ENCODE results near the gene PTGES2. TPM values are rescaled to one million over a fixed set of nuclear protein-coding genes. Genes with fewer than 3 reads are reported as not detected.

PTGES2 gene
- polyA plus RNA-seq, 1 donor from 2014 or later = 55.9 TPM

- Histone ChIP-seq H4K20me1 (ENCODE audit: insufficient read depth) (no peaks in the 10 kb centered on the region), H3K9me3 (ENCODE audit: low read length) (no peaks in the 10 kb centered on the region), H2AFZ (ENCODE audit: low read depth, low read length) (no peak overlapping the region), H3K27me3 (ENCODE audit: insufficient read depth, low read depth, low read length) (no peaks in the 10 kb centered on the region), H3K4me3 (ENCODE audit: low read length) (no peak overlapping the region), H3K9me2 (ENCODE audit: insufficient read depth, low read length) (no peaks in the 10 kb centered on the region), H3K79me2 (replicated peaks; ENCODE audit: insufficient read depth, low read length) (no peaks in the 10 kb centered on the region), H3K9ac (ENCODE audit: low read length) (no peak overlapping the region), H3K27ac (ENCODE audit: low read length) (no peak overlapping the region), H3K36me3 (ENCODE audit: insufficient read depth, low read length) (no peaks in the 10 kb centered on the region), H3K4me2 (ENCODE audit: low read length) (no peak overlapping the region), H3F3A (ENCODE audit: insufficient read depth, low read length, poor library complexity, severe bottlenecking) (no peaks in the 10 kb centered on the region)
- no peak for TF ChIP-seq TAF1 (IDR thresholded peaks at IDR 0.05; ENCODE audit: low read depth)
- no peak for TF ChIP-seq RAD21 (conservative IDR thresholded peaks at IDR 0.05)
- TF ChIP-seq CTCF (IDR thresholded peaks at IDR 0.05; ENCODE audit: poor library complexity, severe bottlenecking) = no peak
- TF ChIP-seq SMC3 (conservative IDR thresholded peaks at IDR 0.05; ENCODE audit: poor library complexity) = no peak
- TF ChIP-seq MXI1 (conservative IDR thresholded peaks at IDR 0.05; ENCODE audit: poor library complexity, severe bottlenecking) = no peak
- TF ChIP-seq POLR2AphosphoS5 (IDR thresholded peaks at IDR 0.05) = no peak
- TF ChIP-seq EZH2 (IDR thresholded peaks at IDR 0.05; ENCODE audit: borderline replicate concordance, insufficient read depth, low read length, poor library complexity, severe bottlenecking) = no peak
- no peak for TF ChIP-seq EP300 (conservative IDR thresholded peaks at IDR 0.05; ENCODE audit: poor library complexity, severe bottlenecking)
- TF ChIP-seq REST (IDR thresholded peaks at IDR 0.05; ENCODE audit: borderline replicate concordance) = no peak
Measured at GRCh38 chr9:128102861-128103588, 24.5 kb downstream of the PTGES2 start.

DNA sequence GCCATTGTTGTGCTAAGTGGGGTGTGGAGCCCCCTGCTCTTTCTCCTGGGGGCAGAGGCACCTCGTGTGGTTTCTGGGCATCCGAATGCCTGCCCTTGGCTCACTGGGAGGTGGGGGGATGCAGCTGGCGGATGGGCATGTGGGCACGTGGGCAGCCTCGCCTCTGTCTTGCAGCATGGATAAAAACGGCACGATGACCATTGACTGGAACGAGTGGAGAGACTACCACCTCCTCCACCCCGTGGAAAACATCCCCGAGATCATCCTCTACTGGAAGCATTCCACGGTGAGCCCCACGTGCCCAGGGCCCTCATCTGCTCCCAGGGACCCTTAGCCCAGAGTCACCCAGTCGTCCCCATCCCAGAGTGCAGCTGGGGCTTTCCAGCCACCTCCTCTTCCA is 25.3 kb downstream of the PTGES2 start:
- no peaks in the 10 kb centered on the region for H3K79me2 ChIP-seq (replicated peaks; ENCODE audit: insufficient read depth, low read length)
- no peaks in the 10 kb centered on the region for H4K20me1 ChIP-seq (ENCODE audit: insufficient read depth)
- H2AFZ ChIP-seq (ENCODE audit: low read depth, low read length) = no peak overlapping the region
- no peak for TF ChIP-seq RAD21 (conservative IDR thresholded peaks at IDR 0.05)
- no peak for TF ChIP-seq EP300 (conservative IDR thresholded peaks at IDR 0.05; ENCODE audit: poor library complexity, severe bottlenecking)
- no peak for TF ChIP-seq POLR2AphosphoS5 (IDR thresholded peaks at IDR 0.05)
- no peaks in the 10 kb centered on the region for H3K27me3 ChIP-seq (ENCODE audit: insufficient read depth, low read depth, low read length)
- H3K4me3 ChIP-seq (ENCODE audit: low read length) = no peak overlapping the region
- H3F3A ChIP-seq (ENCODE audit: insufficient read depth, low read length, poor library complexity, severe bottlenecking) = no peaks in the 10 kb centered on the region
- no peaks in the 10 kb centered on the region for H3K36me3 ChIP-seq (ENCODE audit: insufficient read depth, low read length)
- H3K9me2 ChIP-seq (ENCODE audit: insufficient read depth, low read length) = no peaks in the 10 kb centered on the region
- H3K9ac ChIP-seq (ENCODE audit: low read length) = no peak overlapping the region
- H3K27ac ChIP-seq (ENCODE audit: low read length) = no peak overlapping the region
- no peaks in the 10 kb centered on the region for H3K9me3 ChIP-seq (ENCODE audit: low read length)
- no peak overlapping the region for H3K4me2 ChIP-seq (ENCODE audit: low read length)

Data from neural cell (in vitro differentiated cells).